HUDEP-2 (cell line): ENCODE data around the gene SPON2.

ENCODE experiments used
- DNase-seq, 76 experiments: peaks; one replicate each; lab custom pipeline; 2025; ENCODE audit not compliant: unreplicated experiment in 76 of 76; lab: John Stamatoyannopoulos, UW

SPON2 gene

GRCh38 chr4:1172228-1172851, at the start of gene SPON2:
SPON2 (minus strand) TSS chr4:1172583.
- DNase-seq, result peak in 2 of 76 experiments; percentile 12 to 21

GRCh38 chr4:1221155-1221870, 48.9 kb upstream of the SPON2 start:
- DNase-seq, result no peak

DNA sequence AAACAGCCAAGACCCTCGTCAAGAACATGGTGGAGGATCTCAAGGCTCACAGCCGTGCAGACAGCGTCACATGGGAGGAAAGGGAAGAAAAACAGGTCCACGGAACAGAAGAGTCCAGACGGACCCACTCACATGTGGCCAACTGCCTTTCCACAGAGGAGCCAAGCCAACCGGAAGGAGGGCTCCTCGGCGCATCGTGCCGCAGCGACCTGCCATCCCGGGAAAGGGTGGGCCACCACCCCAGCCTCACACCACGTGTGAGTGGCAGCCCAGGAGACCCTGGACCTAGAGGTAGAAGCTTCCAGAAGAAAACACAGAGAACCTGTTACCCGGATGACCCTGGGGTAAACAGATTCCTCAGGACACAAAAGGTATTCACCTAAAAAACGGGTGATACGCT, 48.2 kb upstream of the SPON2 start:
- no peak for DNase-seq

DNA sequence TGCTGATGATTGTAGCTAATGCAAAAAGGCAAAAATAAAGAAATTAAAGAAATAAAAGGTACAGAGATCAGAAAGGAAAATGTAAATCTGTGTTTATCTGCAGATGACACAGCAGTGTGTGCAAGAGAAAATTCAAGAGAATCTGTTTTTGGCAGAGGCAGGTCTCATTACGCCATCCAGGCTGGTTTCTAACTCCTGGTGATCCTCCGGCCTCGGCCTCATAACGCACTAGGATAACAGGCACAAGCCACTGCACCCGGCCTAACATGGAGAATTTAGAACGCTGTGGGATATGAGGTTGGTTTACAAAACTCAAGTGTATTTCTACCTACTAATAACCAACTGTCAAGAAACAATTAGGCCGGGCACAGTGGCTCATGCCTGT, 47.2 kb upstream of the SPON2 start:
- DNase-seq, result no peak

- DNase-seq, result no peak
Observed at GRCh38 chr4:1218634-1219565, 46.5 kb upstream of the SPON2 start.

- no peak for DNase-seq
Observed at GRCh38 chr4:1217366-1217765, 45.0 kb upstream of the SPON2 start.

GRCh38 chr4:1216869-1217294, 44.5 kb upstream of the SPON2 start:
- no peak for DNase-seq

DNA sequence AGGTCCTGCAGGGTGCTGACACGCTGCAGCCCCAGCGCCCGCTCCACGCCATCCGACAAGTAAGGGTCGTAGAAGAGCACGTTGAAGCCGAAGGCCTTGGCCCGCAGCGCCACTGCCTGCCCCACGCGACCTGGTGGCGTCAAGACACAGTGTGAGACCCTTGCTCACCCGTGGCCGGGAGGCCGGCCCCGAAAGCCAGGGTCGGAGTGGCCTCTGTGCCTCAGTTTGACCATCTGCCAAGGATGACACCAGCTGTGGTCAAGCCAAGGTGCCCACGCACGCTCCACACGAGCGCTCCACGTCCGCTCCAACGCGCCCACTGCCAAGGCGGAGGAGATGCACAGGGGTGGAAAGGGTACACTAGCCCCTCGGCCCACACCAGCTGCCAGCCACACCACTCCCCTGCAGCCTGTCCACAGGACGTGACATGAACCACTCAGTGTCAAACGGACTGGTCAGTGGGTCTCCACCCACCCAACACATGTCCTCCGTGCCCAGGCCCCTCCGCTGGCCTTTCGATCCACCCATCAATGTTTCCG, 43.8 kb upstream of the SPON2 start:
- no peak for DNase-seq

DNA sequence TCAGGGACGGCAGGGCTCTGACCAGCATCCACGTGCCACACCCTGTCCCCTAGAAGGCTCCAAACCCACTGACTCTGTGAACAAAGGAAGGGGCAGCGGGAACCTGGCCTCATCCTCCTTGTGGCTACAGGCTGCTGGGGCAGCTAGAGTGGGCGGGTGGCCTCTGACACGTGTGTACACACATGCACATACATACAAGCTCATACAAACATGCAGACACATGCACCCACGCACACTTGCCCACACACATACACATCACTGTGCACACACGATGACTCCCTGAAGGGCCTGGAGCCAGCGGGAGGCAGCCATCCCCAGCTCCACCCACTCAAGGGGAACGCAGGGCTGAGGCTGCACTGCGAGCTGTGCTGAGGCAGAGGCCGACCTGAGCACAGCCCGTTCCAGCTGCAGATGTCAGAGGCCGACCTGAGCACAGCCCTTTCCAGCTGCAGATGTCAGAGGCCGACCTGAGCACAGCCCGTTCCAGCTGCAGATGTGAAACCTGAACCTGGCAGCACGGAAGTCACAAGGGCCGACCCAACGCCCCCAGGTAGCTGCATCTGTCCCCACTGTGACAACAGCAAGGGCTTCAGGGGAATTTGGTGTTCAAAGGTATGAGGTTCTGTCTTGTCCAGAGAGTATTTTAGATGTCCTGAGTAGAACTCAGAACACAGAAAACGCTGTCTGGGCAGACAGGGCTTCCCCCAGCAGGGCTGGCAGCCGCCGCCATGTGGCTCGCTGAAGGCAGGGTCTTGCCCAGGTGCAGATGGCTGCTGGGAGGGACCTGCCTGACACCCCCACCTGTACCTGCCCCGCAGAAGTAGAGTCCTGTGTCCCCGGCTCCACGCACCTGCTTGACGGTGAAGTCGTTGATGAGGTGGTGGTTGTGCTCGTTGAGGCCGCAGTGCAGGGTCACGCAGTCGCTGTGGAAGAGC, 43.0 kb upstream of the SPON2 start:
- no peak for DNase-seq

DNA sequence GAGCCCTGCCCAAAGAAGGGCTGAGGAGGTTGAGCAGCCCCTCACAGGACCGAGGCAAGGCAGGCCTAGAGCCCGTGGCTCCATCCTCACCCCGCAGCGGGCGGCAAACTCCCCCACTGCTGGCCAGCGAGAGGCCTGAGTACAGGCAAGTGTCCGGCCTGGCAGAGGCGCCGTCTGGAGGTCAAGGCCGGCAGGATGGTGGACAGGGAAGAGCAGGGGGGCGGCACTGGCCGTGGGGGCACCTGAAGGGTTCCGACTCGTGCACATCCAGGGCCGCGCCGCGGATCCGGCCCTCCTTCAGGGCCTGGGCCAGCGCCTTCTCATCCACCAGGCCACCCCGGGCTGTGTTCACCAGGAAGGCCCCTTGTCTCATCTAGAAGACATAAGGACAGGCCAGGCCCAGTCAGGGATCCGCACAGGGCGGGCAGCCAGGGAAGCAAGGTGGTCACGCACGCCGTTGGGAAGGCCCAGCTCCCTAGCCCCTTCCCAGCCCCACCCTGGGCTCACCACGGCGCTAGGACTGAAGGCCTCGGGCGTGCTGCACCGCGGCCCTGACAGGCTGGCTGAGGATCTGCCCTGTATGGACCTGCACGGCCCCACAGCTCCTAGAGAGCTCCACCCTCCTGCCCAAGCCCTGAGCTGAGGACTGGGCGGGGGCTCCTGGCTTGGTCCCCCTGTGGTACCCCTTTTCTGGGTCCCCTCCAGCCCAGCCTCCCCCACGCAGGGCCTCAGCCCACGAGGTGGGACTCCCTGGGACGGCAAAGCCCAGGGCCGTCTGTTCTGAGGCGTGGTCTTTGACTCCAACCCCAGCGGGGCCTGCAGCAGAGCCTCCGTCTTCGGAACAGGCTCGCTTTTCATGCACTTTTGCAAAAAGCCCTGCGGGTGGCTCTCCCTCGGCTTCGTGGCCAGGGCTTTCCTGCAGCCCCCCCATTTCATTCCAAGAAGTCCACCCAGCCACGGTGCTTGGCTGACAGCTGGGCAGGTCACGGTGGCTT, 42.0 kb upstream of the SPON2 start:
- no peak for DNase-seq

DNA sequence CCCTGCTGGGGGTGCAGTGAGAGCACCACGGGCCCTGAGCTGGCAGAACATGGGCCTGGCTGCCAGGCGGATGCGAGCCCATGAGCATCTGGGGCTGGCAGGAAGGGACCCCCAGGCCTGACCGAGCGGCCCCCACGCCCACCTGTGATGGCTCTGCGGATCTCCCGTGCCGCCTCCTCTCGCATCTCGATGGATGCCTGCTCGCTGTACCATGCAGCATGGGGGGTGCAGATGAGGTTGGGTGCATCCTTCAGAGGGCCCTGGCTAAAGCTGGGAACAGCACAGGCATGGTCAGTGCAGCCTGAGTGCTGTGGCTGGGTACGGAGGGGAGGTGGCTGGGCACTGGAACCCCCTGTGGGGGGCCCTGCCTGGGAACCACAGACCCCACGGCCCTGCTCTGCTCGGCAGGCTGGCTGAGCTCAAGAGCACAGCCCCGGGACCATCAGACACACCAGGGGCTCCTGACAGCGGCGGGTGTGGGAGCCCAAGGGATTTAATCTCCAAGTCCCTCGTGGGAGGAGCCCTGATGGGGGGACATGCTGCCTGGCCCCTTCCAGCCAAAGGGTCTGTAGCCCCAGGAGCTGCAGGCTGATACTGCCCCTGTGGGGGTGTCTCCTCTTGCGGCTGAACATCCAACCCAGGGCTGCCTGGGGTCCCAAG, 41.1 kb upstream of the SPON2 start:
- DNase-seq, result no peak

DNA sequence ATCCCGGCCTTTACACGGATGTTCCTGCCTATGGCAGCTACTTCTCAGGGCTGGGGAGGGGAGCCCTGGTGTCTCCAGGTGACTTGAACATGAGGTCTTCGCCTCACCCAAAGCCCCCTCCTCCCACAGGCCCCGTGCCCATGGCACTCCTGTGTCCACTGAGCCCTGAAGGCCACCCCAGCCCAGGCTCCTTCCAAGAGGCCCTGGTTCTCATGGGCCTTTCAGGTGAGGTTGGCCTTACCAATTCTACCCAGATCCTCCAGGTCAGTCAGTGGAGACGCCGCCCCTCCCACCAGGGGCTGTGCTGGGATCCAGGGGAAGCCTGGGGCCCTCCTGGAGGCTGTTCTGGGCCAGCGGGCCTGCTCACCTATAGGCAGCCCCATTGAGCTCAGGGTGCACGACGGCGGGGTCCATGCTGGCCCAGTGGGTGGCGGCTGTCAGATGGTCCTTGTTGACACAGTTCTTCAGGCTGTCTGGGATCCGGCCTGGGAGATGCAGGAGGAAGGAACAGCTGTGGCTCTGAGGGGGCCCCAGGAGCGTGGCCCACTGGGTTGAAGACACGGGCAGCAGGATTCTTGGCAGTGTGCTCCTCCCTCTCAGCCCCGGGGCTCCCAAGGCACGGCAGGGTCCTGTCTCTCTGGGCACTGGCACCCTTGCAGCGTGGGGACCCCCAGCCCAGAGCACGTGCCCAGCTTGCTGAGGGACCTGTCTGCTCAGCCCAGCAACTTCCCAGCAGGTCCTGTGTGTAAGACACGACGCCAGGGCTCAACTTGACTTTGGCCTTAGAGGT, 40.4 kb upstream of the SPON2 start:
- DNase-seq, result no peak

GRCh38 chr4:1211891-1212545, 39.6 kb upstream of the SPON2 start:
- no peak for DNase-seq

GRCh38 chr4:1211371-1211770, 39.0 kb upstream of the SPON2 start:
- DNase-seq, result no peak

- DNase-seq, result no peak
Observed at GRCh38 chr4:1210971-1211370, 38.6 kb upstream of the SPON2 start.

GRCh38 chr4:1210241-1210841, 38.0 kb upstream of the SPON2 start:
- no peak for DNase-seq

DNA sequence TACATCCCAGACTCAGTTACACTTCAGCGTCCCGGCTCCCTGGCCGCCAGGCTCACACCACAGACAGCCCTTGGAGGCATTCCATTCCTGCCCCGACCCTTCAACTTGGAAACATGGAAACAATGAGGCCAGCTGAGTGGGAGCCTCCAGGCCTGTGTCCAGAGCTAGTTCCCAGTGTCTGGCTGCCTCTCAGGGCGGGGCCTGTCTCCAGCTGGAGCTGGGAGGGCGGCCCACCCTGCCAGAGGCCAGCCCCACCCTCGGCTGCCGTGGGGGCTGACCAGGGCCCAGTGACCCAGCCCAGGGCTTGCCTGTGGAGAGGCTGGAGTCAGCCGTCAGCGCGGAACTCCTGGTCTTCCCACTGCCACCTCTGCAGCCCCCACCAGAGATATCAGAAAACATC, 37.4 kb upstream of the SPON2 start:
- DNase-seq, result peak in 17 of 76 experiments; percentile 4 to 57 (median 24)
